Measurements from ENCODE around the gene C1GALT1C1L. TPM values are rescaled to one million over a fixed set of nuclear protein-coding genes. Genes with fewer than 3 reads are reported as not detected.

The C1GALT1C1L gene
- total and polyA plus RNA-seq, 2 of the 4 experiments (the other 2 are of a cell fraction): 0.36 to 0.63 TPM

DNA sequence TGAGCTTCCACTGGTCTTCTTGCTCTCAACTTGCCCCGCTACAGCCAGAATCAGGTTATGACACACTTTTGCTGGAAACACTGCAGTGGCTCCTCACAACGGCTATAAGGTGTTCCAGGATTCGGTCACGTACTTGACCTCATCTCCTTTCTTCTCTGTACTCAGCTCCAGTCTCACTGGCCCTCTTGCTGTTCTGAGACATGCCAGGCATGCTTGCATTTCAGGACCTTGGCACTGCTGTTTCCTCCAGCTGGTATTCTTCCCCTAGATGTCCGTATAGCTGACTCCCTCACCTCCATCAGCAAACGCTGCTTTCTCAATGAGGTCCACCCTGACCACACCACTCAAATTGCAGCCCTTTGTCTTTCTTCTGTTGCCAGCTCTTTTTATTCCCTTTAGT is 31.9 kb upstream of the C1GALT1C1L start:
- TF ChIP-seq NFE2L2 (IDR thresholded peaks at IDR 0.05; ENCODE audit: low read depth, low read length): no peak
- no peak for TF ChIP-seq FOS (IDR thresholded peaks at IDR 0.05; ENCODE audit: low read depth, low read length)
- TF ChIP-seq RFX5 (IDR thresholded peaks at IDR 0.05; ENCODE audit: low read depth, low read length): no peak
- no peak for TF ChIP-seq MAZ (IDR thresholded peaks at IDR 0.05; ENCODE audit: borderline replicate concordance, low read depth, low read length)
- TF ChIP-seq MAFK (IDR thresholded peaks at IDR 0.05; ENCODE audit: low read depth, low read length): no peak
- TF ChIP-seq, protein P1, sequence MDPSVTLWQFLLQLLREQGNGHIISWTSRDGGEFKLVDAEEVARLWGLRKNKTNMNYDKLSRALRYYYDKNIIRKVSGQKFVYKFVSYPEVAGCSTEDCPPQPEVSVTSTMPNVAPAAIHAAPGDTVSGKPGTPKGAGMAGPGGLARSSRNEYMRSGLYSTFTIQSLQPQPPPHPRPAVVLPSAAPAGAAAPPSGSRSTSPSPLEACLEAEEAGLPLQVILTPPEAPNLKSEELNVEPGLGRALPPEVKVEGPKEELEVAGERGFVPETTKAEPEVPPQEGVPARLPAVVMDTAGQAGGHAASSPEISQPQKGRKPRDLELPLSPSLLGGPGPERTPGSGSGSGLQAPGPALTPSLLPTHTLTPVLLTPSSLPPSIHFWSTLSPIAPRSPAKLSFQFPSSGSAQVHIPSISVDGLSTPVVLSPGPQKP (IDR thresholded peaks at IDR 0.05; ENCODE audit: borderline replicate concordance, low read depth, low read length): no peak
- TF ChIP-seq CHD1 (IDR thresholded peaks at IDR 0.05; ENCODE audit: low read depth, low read length): no peak
- TF ChIP-seq SMC3 (IDR thresholded peaks at IDR 0.05; ENCODE audit: low read depth, low read length): no peak
- TF ChIP-seq, protein P2, sequence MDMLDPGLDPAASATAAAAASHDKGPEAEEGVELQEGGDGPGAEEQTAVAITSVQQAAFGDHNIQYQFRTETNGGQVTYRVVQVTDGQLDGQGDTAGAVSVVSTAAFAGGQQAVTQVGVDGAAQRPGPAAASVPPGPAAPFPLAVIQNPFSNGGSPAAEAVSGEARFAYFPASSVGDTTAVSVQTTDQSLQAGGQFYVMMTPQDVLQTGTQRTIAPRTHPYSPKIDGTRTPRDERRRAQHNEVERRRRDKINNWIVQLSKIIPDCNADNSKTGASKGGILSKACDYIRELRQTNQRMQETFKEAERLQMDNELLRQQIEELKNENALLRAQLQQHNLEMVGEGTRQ (IDR thresholded peaks at IDR 0.05; ENCODE audit: low read depth, low read length): no peak
- TF ChIP-seq, protein P3, sequence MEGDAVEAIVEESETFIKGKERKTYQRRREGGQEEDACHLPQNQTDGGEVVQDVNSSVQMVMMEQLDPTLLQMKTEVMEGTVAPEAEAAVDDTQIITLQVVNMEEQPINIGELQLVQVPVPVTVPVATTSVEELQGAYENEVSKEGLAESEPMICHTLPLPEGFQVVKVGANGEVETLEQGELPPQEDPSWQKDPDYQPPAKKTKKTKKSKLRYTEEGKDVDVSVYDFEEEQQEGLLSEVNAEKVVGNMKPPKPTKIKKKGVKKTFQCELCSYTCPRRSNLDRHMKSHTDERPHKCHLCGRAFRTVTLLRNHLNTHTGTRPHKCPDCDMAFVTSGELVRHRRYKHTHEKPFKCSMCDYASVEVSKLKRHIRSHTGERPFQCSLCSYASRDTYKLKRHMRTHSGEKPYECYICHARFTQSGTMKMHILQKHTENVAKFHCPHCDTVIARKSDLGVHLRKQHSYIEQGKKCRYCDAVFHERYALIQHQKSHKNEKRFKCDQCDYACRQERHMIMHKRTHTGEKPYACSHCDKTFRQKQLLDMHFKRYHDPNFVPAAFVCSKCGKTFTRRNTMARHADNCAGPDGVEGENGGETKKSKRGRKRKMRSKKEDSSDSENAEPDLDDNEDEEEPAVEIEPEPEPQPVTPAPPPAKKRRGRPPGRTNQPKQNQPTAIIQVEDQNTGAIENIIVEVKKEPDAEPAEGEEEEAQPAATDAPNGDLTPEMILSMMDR (conservative IDR thresholded peaks at IDR 0.05; ENCODE audit: low read depth, low read length): no peak
- TF ChIP-seq POLR2A (IDR thresholded peaks at IDR 0.05; ENCODE audit: low read depth, low read length): no peak
- no peak for TF ChIP-seq RAD21 (IDR thresholded peaks at IDR 0.05; ENCODE audit: low read length)
- no peak for TF ChIP-seq MXI1 (IDR thresholded peaks at IDR 0.05; ENCODE audit: borderline replicate concordance, low read depth, low read length)
- no peak for TF ChIP-seq CEBPB (IDR thresholded peaks at IDR 0.05; ENCODE audit: low read depth, low read length)
- Histone ChIP-seq H3K56ac (ENCODE audit: extremely low read depth, insufficient read depth, low read length) (no peak overlapping the region), H2BK15ac (ENCODE audit: low read depth, low read length) (no peak overlapping the region), H3K9me3 (ENCODE audit: control insufficient read depth, insufficient read depth, low read length) (no peaks in the 10 kb centered on the region), H3K23ac (ENCODE audit: low read depth, low read length) (0 out of 2 replicates have a peak overlapping the region, but pooled peaks have one; percentile 0), H3K9me1 (ENCODE audit: insufficient read depth, low read length) (no peaks in the 10 kb centered on the region), H4K5ac (ENCODE audit: low read depth, low read length) (no peak overlapping the region), H3K4me3 (ENCODE audit: insufficient read depth, low read depth, low read length) (no peak overlapping the region), H3K4ac (ENCODE audit: low read depth, low read length) (no peak overlapping the region), H3K27ac (ENCODE audit: insufficient read depth, low read length) (no peak overlapping the region), H2AK9ac (replicated peaks; ENCODE audit: low read depth, low read length, poor library complexity) (no peak overlapping the region), H2AK5ac (ENCODE audit: low read depth, low read length) (no peak overlapping the region), H3K27me3 (ENCODE audit: control insufficient read depth, insufficient read depth, low read length) (no peaks in the 10 kb centered on the region), H4K20me1 (ENCODE audit: insufficient read depth, low read length) (no peaks in the 10 kb centered on the region), H3K18ac (ENCODE audit: low read depth, low read length) (no peak overlapping the region), H2BK20ac (ENCODE audit: low read depth, low read length) (no peak overlapping the region), H4K8ac (ENCODE audit: low read depth in 2 of 2, low read length in 2 of 2) (no peak overlapping the region), H2AFZ (replicated peaks; ENCODE audit: low read length, poor library complexity) (peak overlapping the region; percentile 11), H2BK5ac (ENCODE audit: low read depth, low read length, poor library complexity, severe bottlenecking) (no peak overlapping the region), H4K91ac (ENCODE audit: insufficient read depth, low read depth, low read length) (no peak overlapping the region), H2BK120ac (ENCODE audit: low read depth, low read length) (no peak overlapping the region), H3K4me2 (ENCODE audit: low read depth, low read length) (no peak overlapping the region), H3K9ac (ENCODE audit: low read depth, low read length) (no peak overlapping the region), H3K14ac (replicated peaks; ENCODE audit: low read depth, low read length) (no peak overlapping the region), H3K79me1 (ENCODE audit: low read depth in 1 of 2, low read length in 2 of 2) (no peaks in the 10 kb centered on the region), H3K4me1 (ENCODE audit: control insufficient read depth, insufficient read depth, low read length) (peaks cover 5% of the 10 kb centered on the region; the same call in 1 of the 2 replicates), H3K36me3 (ENCODE audit: control insufficient read depth, insufficient read depth, low read length) (peaks cover 2% of the 10 kb centered on the region; the same call in 1 of the 2 replicates)
- intact Hi-C loops (cut with micrococcal nuclease): no loop called here
- peak; percentile 53 for ATAC-seq (ENCODE audit: low read depth)
- 68% methylated on average over 5 of the region's 6 CpGs; no CpG with 5 or more reads in 1 of the 2 experiments for WGBS, 2 experiments (ENCODE audit: extremely low coverage in 2 of 2, insufficient read length in 1 of 2)
- ChIA-PET CTCF (no interaction called here), POLR2A (ENCODE audit: unreplicated experiment) (interaction anchor here (0.6 kb wide), 1 partner anchor 1483 kb away, joined by 7 read pairs; no protein-coding TSS in a partner anchor)
- dilution Hi-C loops (cut with HindIII; ENCODE audit: low sequenced_read_pairs, unreplicated experiment): no loop called here
- DNase-seq: peak; percentile 16
- BruUV-seq (replicated peaks): no TSS peak
- in situ Hi-C loops (cut with MboI; ENCODE audit: low sequenced_read_pairs): no loop called here

Data from IMR-90 (cell line).